ENCODE measurements around the gene CRYGN.

CRYGN gene

DNA sequence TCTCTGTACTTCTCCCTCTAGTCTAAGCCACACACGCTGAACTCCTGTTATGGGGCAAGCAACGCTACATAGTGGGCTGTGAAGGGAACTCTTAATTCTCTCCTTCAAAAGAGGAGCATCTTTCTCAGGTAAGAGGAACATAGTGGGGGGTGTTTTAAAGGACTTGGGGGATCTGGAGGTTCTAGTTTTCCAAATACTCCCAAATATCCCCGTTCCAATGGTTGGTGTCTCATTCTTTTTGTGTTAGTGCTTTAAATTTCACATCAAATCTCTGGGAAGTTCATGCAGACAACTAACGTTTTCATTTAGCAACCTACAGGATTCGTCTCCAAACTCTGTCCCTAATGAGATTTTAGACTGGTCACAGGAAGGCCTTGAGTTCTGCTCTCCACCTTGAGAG lies 17.7 kb downstream of the CRYGN start:
- H3K27ac ChIP-seq = no peak overlapping the region
- no peak overlapping the region for H3K4me2 ChIP-seq
- H3K9me3 ChIP-seq = peaks cover 46% of the 10 kb centered on the region
- H4K20me1 ChIP-seq = no peaks in the 10 kb centered on the region
- no peaks in the 10 kb centered on the region for H3K36me3 ChIP-seq
- H3K9ac ChIP-seq = no peak overlapping the region
- no peak overlapping the region for H3K4me3 ChIP-seq
- no peaks in the 10 kb centered on the region for H3K27me3 ChIP-seq
- no peaks in the 10 kb centered on the region for H3K4me1 ChIP-seq
- no peak for TF ChIP-seq Cebpa-rat (IDR thresholded peaks at IDR 0.05)

DNA sequence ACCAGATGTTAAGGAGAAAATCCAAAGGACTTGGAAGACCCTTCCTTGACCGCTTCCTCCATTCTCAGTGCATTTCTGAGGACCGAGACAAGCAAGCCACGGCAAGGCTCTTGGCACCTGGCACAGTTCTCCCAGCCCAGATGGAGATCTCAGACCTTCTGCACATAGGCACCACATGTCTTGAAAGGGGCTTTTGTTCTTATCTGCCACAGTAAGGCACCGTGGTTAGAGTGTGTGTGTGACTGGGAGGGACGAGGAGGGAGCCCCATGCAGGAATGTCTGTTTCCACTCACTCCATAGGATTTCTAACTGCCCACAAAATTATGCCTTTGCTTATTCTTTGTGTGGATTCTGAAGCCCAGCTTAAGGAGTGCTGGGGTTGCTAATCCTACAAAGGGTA lies 19.8 kb downstream of the CRYGN start:
- Histone ChIP-seq H3K4me1 (no peaks in the 10 kb centered on the region), H3K4me2 (no peak overlapping the region), H3K36me3 (no peaks in the 10 kb centered on the region), H3K27ac (no peak overlapping the region), H3K9me3 (peaks cover 46% of the 10 kb centered on the region), H3K27me3 (no peaks in the 10 kb centered on the region), H3K9ac (no peak overlapping the region), H4K20me1 (no peaks in the 10 kb centered on the region), H3K4me3 (no peak overlapping the region)
- TF ChIP-seq Cebpa-rat (IDR thresholded peaks at IDR 0.05) = no peak

DNA sequence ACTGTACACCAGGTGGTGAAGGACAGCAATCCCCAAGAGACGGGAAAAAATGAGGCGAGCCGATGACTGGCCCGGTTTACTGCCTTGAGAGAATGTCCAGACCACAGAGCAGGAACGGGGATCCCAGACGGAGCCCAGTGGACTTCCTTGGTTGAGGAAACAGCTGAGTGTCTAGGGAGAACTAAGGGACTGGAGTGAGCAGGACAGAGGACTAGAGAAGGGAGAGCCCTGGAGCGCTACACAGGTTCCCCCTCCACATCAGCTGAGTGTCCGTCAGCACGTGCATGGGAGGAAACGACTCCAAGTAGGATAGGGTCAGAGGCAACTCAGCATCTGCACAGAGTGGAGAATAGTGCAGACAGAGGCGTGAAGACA lies 23.0 kb downstream of the CRYGN start:
- Histone ChIP-seq H3K9me3 (peaks cover 30% of the 10 kb centered on the region), H3K4me2 (no peak overlapping the region), H4K20me1 (0 out of 2 replicates have a peak, but pooled peaks cover 5% of the 10 kb centered on the region), H3K4me3 (no peak overlapping the region), H3K9ac (no peak overlapping the region), H3K27me3 (peaks cover 28% of the 10 kb centered on the region), H3K4me1 (peaks cover 2% of the 10 kb centered on the region; the same call in 1 of the 2 replicates), H3K27ac (no peak overlapping the region), H3K36me3 (no peaks in the 10 kb centered on the region)
- no peak for TF ChIP-seq Cebpa-rat (IDR thresholded peaks at IDR 0.05)

DNA sequence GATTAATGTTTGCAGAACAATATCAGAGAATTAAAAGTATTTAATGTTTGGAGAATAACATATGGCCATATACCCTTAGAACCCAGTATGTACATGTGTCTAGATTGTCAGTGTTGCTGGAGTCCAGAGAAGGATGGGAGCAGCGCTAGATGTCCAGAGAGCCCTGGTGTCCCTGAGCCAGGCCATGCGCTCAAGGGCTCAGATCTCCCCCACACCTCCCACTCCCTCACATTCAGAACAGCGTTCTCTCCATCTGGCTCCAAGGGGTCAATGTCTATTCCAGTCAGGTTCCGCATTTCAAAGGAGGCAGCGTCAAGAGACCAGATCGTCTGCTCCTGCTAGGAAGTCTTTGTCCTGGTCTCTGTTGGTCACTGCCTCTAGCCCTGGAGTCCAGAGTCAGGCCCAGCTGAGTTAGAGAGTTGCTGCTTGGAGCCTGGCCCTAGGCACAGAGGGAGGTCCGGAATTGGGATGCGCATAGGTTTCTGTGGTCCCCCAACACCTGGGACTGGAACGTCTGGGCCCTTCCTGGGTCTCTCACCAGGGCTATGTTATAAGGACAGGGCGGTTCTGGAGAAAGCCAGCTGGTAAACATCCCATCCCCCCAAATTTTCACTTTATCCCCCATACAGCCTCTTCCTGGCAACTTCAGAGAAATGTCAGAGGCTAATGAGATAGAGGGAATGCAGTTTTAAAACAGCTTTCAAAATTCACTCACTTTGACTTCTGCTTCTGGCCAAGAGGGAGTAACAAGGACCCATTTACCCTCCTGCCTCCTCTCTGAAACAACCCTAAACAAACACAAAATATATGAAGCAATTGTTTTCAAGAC lies 23.6 kb downstream of the CRYGN start:
- no peak overlapping the region for H3K4me3 ChIP-seq
- H3K9me3 ChIP-seq = peaks cover 24% of the 10 kb centered on the region
- H3K4me2 ChIP-seq = no peak overlapping the region
- TF ChIP-seq Cebpa-rat (IDR thresholded peaks at IDR 0.05) = no peak
- no peaks in the 10 kb centered on the region for H3K36me3 ChIP-seq
- H3K4me1 ChIP-seq = peaks cover 8% of the 10 kb centered on the region
- H3K27me3 ChIP-seq = peaks cover 34% of the 10 kb centered on the region
- peaks cover 9% of the 10 kb centered on the region for H4K20me1 ChIP-seq
- no peak overlapping the region for H3K27ac ChIP-seq
- no peak overlapping the region for H3K9ac ChIP-seq

DNA sequence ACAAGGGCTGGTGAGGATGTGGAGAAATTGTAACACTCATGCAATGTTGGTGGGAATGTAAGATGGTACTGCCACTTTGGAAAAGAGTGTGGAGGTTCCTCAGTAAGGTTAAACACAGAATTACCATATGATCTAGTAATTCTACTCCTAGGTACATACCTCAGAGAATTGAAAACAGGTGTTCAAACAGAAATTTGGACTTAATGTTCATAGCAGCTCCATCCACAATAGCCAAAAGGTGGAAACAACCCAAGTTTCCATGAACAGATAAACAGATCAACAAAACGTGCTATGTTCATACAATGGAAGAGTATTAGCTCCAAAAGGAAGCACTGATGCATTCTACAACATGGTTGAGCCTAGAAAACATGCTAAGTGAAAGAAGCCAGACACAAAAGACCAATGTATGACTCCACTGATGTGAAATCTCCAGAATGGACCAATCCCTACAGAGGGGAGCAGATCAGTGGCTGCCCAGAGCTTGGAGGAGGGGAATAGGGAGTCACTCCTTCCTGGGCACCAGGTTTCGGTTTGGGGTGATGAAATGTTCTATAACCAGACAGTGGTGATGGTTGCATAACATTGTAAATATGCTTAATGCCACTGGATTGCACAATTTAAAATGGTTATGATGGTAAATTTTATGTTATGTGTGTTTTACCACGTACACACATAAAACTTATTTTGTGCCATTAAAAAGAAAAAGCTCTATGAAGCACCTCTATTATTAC lies 24.4 kb downstream of the CRYGN start:
- Histone ChIP-seq H3K4me1 (peaks cover 15% of the 10 kb centered on the region), H3K36me3 (no peaks in the 10 kb centered on the region), H3K27me3 (peaks cover 42% of the 10 kb centered on the region), H3K4me2 (no peak overlapping the region), H3K9ac (no peak overlapping the region), H3K4me3 (no peak overlapping the region), H4K20me1 (peaks cover 17% of the 10 kb centered on the region), H3K9me3 (peaks cover 18% of the 10 kb centered on the region), H3K27ac (no peak overlapping the region)
- no peak for TF ChIP-seq Cebpa-rat (IDR thresholded peaks at IDR 0.05)

DNA sequence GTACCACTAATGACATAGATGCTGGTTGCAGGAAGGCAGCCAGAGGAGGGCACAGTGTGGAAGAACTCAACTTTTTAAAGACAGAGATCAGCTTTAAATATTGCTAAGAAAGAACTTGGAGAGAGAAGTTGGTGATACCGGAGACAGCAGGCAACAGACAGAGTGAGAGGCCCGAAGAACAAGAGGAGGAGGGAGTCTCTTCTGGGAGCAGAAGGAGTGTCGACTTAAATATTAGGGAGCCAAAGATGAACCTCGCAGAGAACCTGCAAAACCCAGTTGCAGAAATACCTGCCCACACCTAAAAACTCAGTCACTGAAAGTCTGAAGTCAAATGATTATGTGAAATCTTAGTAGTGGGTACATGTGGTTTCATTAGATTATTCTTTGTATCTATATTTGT lies 26.7 kb downstream of the CRYGN start:
- peaks cover 65% of the 10 kb centered on the region for H3K27me3 ChIP-seq
- no peak for TF ChIP-seq Cebpa-rat (IDR thresholded peaks at IDR 0.05)
- H3K27ac ChIP-seq = no peak overlapping the region
- H3K4me3 ChIP-seq = no peak overlapping the region
- no peak overlapping the region for H3K9ac ChIP-seq
- no peaks in the 10 kb centered on the region for H3K36me3 ChIP-seq
- H3K4me1 ChIP-seq = peaks cover 38% of the 10 kb centered on the region
- no peaks in the 10 kb centered on the region for H3K9me3 ChIP-seq
- H3K4me2 ChIP-seq = no peak overlapping the region
- peaks cover 25% of the 10 kb centered on the region for H4K20me1 ChIP-seq

DNA sequence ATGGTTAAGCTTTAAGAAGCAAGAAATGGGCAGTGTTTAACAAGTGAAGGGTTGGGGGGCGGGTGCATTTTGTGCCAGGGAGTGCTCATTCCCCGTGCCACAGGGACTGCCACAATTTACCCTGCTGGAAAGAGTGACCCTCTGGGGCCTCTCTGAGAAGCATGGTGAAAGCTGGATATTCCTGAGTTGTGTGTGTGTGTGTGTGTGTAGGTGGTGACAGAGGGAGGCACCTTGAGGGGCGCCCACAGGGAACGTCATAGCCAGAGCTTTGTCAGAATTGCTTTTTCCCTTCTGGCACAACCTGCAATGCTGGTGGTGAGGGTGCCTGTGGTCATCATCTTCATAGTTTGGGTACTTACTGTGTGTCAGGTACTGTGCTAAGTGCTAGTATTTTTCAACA lies 27.6 kb downstream of the CRYGN start:
- no peak for TF ChIP-seq Cebpa-rat (IDR thresholded peaks at IDR 0.05)
- peaks cover 25% of the 10 kb centered on the region for H4K20me1 ChIP-seq
- H3K27ac ChIP-seq = no peak overlapping the region
- H3K36me3 ChIP-seq = no peaks in the 10 kb centered on the region
- no peak overlapping the region for H3K9ac ChIP-seq
- H3K9me3 ChIP-seq = no peaks in the 10 kb centered on the region
- H3K27me3 ChIP-seq = peaks cover 74% of the 10 kb centered on the region
- no peak overlapping the region for H3K4me3 ChIP-seq
- peaks cover 39% of the 10 kb centered on the region for H3K4me1 ChIP-seq
- no peak overlapping the region for H3K4me2 ChIP-seq

DNA sequence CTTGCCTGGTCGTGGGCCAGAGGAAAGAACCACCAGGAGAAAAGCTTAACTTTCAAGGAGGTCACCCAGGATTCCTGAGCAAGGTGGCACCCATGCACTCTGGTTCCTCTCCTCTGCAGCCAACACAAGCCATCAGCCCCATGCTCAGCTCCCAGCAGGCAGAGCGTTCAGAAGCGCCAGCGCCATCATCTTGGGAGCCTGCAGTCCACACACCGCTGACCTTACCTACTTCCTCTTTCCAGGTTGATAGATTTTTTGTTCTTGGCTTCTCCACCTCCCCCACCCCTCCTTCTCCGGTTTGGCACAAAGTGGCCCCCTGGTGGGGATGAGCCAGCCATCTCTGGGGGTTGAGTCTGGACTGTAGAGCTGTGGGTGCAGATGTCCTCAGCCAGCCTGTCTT lies 28.4 kb downstream of the CRYGN start:
- peaks cover 25% of the 10 kb centered on the region for H4K20me1 ChIP-seq
- peaks cover 40% of the 10 kb centered on the region for H3K4me1 ChIP-seq
- H3K27ac ChIP-seq = no peak overlapping the region
- no peak overlapping the region for H3K9ac ChIP-seq
- H3K4me2 ChIP-seq = peak overlapping the region; percentile 90; the same call in 1 of the 2 replicates
- H3K9me3 ChIP-seq = no peaks in the 10 kb centered on the region
- H3K36me3 ChIP-seq = no peaks in the 10 kb centered on the region
- no peak overlapping the region for H3K4me3 ChIP-seq
- TF ChIP-seq Cebpa-rat (IDR thresholded peaks at IDR 0.05) = no peak
- peaks cover 82% of the 10 kb centered on the region for H3K27me3 ChIP-seq

DNA sequence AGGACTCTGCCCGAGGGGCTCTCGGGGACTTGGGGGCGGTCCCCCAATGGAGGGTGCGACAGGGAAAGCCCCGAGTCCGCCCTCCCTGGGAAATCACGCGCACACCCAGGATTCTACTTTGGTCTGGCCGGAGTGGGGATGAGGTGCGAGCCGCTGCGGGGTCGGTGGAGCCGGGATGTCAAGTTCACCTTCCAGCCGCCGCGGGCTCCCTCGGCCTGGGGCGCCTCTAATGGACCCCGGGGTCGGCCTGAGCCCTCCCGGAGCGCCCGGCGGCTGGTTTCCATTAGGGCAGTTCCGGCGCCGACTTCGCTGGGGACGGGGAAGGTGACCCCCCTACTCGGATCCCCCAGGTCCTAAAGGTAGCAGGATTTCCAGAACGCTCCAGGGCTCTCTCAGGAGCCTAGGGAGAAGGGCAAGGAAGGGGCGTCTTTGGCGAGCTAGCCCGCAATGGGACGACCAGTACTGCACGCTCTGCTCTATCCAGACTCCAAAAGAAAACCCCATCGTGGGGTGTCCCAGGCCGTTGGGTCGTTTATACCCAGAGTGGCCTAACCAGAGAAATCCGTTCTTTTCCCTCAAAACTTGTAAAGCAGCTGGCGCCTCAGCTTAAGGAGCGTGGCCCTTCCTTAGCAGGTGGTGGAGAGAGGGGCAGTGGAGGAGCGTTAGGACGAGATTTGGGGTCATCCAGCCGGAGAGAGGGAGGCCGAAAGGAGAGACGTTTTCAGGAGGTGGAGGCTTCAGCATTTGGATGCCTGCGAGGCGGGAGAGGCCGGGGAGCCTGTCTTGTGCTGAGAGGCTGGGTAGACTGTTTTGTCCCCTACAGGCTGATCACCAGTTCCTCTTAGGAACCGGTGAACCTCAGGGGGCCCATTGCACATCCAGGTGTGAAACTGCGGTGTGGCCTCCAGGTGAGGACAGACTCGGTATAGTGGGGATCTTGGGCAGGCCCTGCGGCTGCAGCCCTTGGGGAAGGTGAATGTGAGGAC lies 29.2 kb downstream of the CRYGN start:
- H3K4me2 ChIP-seq = peak overlapping the region; percentile 90
- peak overlapping the region; percentile 66 for H3K4me3 ChIP-seq
- peaks cover 48% of the 10 kb centered on the region for H3K4me1 ChIP-seq
- H3K27ac ChIP-seq = no peak overlapping the region; the same call in 1 of the 2 replicates
- H3K27me3 ChIP-seq = peaks cover 90% of the 10 kb centered on the region
- H4K20me1 ChIP-seq = peaks cover 25% of the 10 kb centered on the region
- H3K36me3 ChIP-seq = no peaks in the 10 kb centered on the region
- no peaks in the 10 kb centered on the region for H3K9me3 ChIP-seq
- no peak for TF ChIP-seq Cebpa-rat (IDR thresholded peaks at IDR 0.05)
- peak overlapping the region; percentile 48 for H3K9ac ChIP-seq

All from BLaER1 (cell line).